GM23338 (cell line): ENCODE results near the gene TRAF3.

Experiments
- CREB1 ChIP-seq: fragments of 250-450 bp; sonication (Bioruptor Pico); IDR thresholded peaks from 2 replicates; pipeline ENCODE4 v1.5.0; 2020; ENCODE audit warnings: low read depth, mild to moderate bottlenecking, moderate library complexity
- CTCF ChIP-seq, 2 experiments: fragments of 200-600 bp in 1 of 2; sonication (generic) in 1 of 2; conservative IDR thresholded peaks; 2 replicates each; pipeline versions ENCODE4 v1.5.1 to v1.6.1; 2016 to 2017; ENCODE audit warnings: antibody characterized with exemption in 2 of 2, low read depth in 2 of 2, mild to moderate bottlenecking in 2 of 2, moderate library complexity in 1 of 2
- ETS1 ChIP-seq: IDR thresholded peaks from 2 replicates; pipeline ENCODE4 v1.6.1; 2016; ENCODE audit warnings: antibody characterized with exemption
- EZH2 ChIP-seq: fragments of 200-600 bp; sonication (generic); IDR thresholded peaks from one replicate; pipeline ENCODE4 v1.8.0; 2017; ENCODE audit warnings: antibody characterized with exemption, mild to moderate bottlenecking, low read depth; ENCODE audit not compliant: unreplicated experiment
- EZH2phosphoT487 ChIP-seq: fragments of 200-600 bp; sonication (generic); IDR thresholded peaks from one replicate; pipeline ENCODE4 v1.8.1; 2018; ENCODE audit warnings: antibody characterized with exemption; ENCODE audit not compliant: unreplicated experiment
- JUNB ChIP-seq: IDR thresholded peaks from one replicate; pipeline ENCODE4 v1.6.1; 2016; ENCODE audit warnings: antibody characterized with exemption; ENCODE audit not compliant: unreplicated experiment
- NANOG ChIP-seq: IDR thresholded peaks from 2 replicates; pipeline ENCODE4 v1.6.1; 2016; ENCODE audit warnings: antibody characterized with exemption, borderline replicate concordance
- POLR2AphosphoS5 ChIP-seq: IDR thresholded peaks from 2 replicates; pipeline ENCODE4 v1.6.1; 2016; ENCODE audit warnings: antibody characterized with exemption, low read depth
- REST ChIP-seq: IDR thresholded peaks from one replicate; pipeline ENCODE4 v1.6.1; 2018; ENCODE audit warnings: antibody characterized with exemption; ENCODE audit not compliant: unreplicated experiment
- STAT1 ChIP-seq: IDR thresholded peaks from one replicate; pipeline ENCODE4 v1.6.1; 2016; ENCODE audit warnings: antibody characterized with exemption; ENCODE audit not compliant: unreplicated experiment

GRCh38 chr14:102760496-102761193 lies 16.6 kb upstream of the TRAF3 start:
- TF ChIP-seq CTCF (conservative IDR thresholded peaks at IDR 0.05; ENCODE audit: low read depth in 2 of 2) (no peak), JUNB (no peak), POLR2AphosphoS5 (no peak), CREB1 (CRISPR knock-in tag) (no peak), ETS1 (no peak), EZH2phosphoT487 (no peak), EZH2 (no peak), REST (no peak), STAT1 (no peak), NANOG (no peak)
